HCT116 (cell line): ENCODE data around the gene ISG20. TPM values are rescaled to one million over a fixed set of nuclear protein-coding genes. Genes with fewer than 3 reads are reported as not detected.

Experiments used
- ATAC-seq: fragments of 200-7000 bp; cut with Tn5 transposase; 2 replicates; pipeline ENCODE4 v1.9.1; 2020; ENCODE audit warnings: mild to moderate bottlenecking, moderate library complexity
- BruUV-seq: library from RNA; stranded (reverse); fragments of 400-500 nt; replicated peaks from 2 replicates; lab custom pipeline; 2021; lab: Mats Ljungman, UMichigan
- CTCF ChIA-PET: fragments of 300-600 bp; sonication (Branson Sonifier 250); formaldehyde crosslinking; loops from one replicate; lab custom pipeline; 2021; ENCODE audit warnings: antibody characterized with exemption; lab: Charles Lee
- POLR2A ChIA-PET: fragments of 300-600, 350-600 bp; sonication (Branson Sonifier 250); formaldehyde crosslinking; loops from one replicate; lab custom pipeline; 2021; ENCODE audit warnings: antibody characterized with exemption; lab: Charles Lee
- RAD21 ChIA-PET, 2 experiments: fragments of 300-600 bp; sonication (Branson Sonifier 250); formaldehyde crosslinking; loops; one replicate each; lab custom pipeline; 2023; ENCODE audit warnings: low total read pairs in 2 of 2; ENCODE audit not compliant: uncharacterized antibody in 2 of 2, unreplicated experiment in 2 of 2, low non-redundant PET in 1 of 2; lab: Charles Lee
- DNase-seq: peaks from one replicate; pipeline ENCODE4 v3.0.0-alpha.2; 2010; ENCODE audit warnings: low read depth, low spot score
- H2AFZ ChIP-seq: fragments of 200-600 bp; shearing (Covaris generic), sonication (generic); 2 replicates; pipeline ENCODE4 v1.6.1; 2017; ENCODE audit warnings: low read depth, mixed run types, mixed read lengths, antibody characterized with exemption, low read length; ENCODE audit not compliant: poor library complexity, severe bottlenecking
- H3K27ac ChIP-seq: 2 replicates; pipeline ENCODE4 v1.5.1; 2012; ENCODE audit warnings: low read depth, low read length
- H3K27me3 ChIP-seq: fragments of 200-600 bp; sonication (generic); 2 replicates; pipeline ENCODE4 v1.6.1; 2016; ENCODE audit warnings: mixed run types, low read length, mixed read lengths; ENCODE audit not compliant: insufficient read depth
- H3K36me3 ChIP-seq, 2 experiments: fragments of 200-500 bp in 1 of 2; fragments of 200-600 bp in 1 of 2; sonication (Bioruptor generic) in 1 of 2; sonication (generic) in 1 of 2; 2 replicates each; pipeline versions ENCODE4 v1.5.1 to v1.6.1; 2014 to 2016; ENCODE audit warnings: low read length in 2 of 2, inconsistent platforms in 1 of 2, mixed read lengths in 1 of 2, mixed run types in 1 of 2; ENCODE audit not compliant: insufficient read depth in 2 of 2, control insufficient read depth in 1 of 2
- H3K4me1 ChIP-seq, 2 experiments: fragments of 200-600 bp in 1 of 2; sonication (generic) in 1 of 2; 2 replicates each; pipeline versions ENCODE4 v1.5.1 to v1.6.1; 2012 to 2017; ENCODE audit warnings: low read length in 2 of 2, inconsistent platforms in 1 of 2, mild to moderate bottlenecking in 1 of 2, mixed read lengths in 1 of 2, mixed run types in 1 of 2, moderate library complexity in 1 of 2; ENCODE audit not compliant: insufficient read depth in 2 of 2, control insufficient read depth in 1 of 2
- H3K4me2 ChIP-seq: fragments of 200-600 bp; sonication (generic); 2 replicates; pipeline ENCODE4 v1.6.1; 2017; ENCODE audit warnings: mixed run types, low read length, mixed read lengths
- H3K4me3 ChIP-seq, 2 experiments: fragments of 200-600 bp in 1 of 2; sonication (generic) in 1 of 2; replicated peaks in 1 of 2; 2 replicates each; pipeline ENCODE4 v1.5.1; 2011 to 2016; ENCODE audit warnings: low read length in 2 of 2, control low read depth in 1 of 2, low read depth in 1 of 2, mild to moderate bottlenecking in 1 of 2, mixed read lengths in 1 of 2, mixed run types in 1 of 2
- H3K79me2 ChIP-seq: fragments of 200-600 bp; sonication (generic); 2 replicates; pipeline ENCODE4 v1.6.1; 2017; ENCODE audit warnings: mild to moderate bottlenecking, mixed run types, low read length, moderate library complexity, mixed read lengths; ENCODE audit not compliant: insufficient read depth
- H3K9ac ChIP-seq: fragments of 200-600 bp; sonication (generic); 2 replicates; pipeline ENCODE4 v1.6.1; 2016; ENCODE audit warnings: low read length, mixed read lengths
- H3K9me2 ChIP-seq: fragments of 200-600 bp; sonication (generic), shearing (Covaris generic); 2 replicates; pipeline ENCODE4 v1.6.1; 2017; ENCODE audit warnings: mixed run types, mild to moderate bottlenecking, moderate library complexity; ENCODE audit not compliant: insufficient read depth
- H3K9me3 ChIP-seq, 2 experiments: fragments of 200-500 bp in 1 of 2; fragments of 200-600 bp in 1 of 2; sonication (Bioruptor generic) in 1 of 2; sonication (generic) in 1 of 2; 2 replicates each; pipeline ENCODE4 v1.6.1; 2014 to 2017; ENCODE audit warnings: low read length in 2 of 2, mixed read lengths in 2 of 2, inconsistent platforms in 1 of 2, low read depth in 1 of 2, mild to moderate bottlenecking in 1 of 2, mixed run types in 1 of 2, moderate library complexity in 1 of 2; ENCODE audit not compliant: control insufficient read depth in 1 of 2, insufficient read depth in 1 of 2
- H4K20me1 ChIP-seq: fragments of 200-600 bp; sonication (generic), shearing (Covaris generic); 2 replicates; pipeline ENCODE4 v1.6.1; 2017; ENCODE audit warnings: mixed run types, mild to moderate bottlenecking, moderate library complexity; ENCODE audit not compliant: insufficient read depth
- ATF3 ChIP-seq: IDR thresholded peaks from 2 replicates; pipeline ENCODE4 v1.6.1; 2012
- CEBPB ChIP-seq: IDR thresholded peaks from 2 replicates; pipeline ENCODE4 v1.6.1; 2012; ENCODE audit warnings: low read depth
- CTCF ChIP-seq, 3 experiments: fragments of 200-600 bp in 1 of 3; sonication (generic) in 1 of 3; IDR thresholded peaks in 2 of 3; conservative IDR thresholded peaks in 1 of 3; 2 replicates each; pipeline ENCODE4 v1.5.1; 2012 to 2017; ENCODE audit warnings: low read depth in 2 of 3, low read length in 2 of 3, antibody characterized with exemption in 1 of 3, borderline replicate concordance in 1 of 3, control low read depth in 1 of 3, mild to moderate bottlenecking in 1 of 3, mixed read lengths in 1 of 3, mixed run types in 1 of 3, moderate library complexity in 1 of 3; ENCODE audit not compliant: insufficient read depth in 1 of 3
- EGR1 ChIP-seq: IDR thresholded peaks from 2 replicates; pipeline ENCODE4 v1.6.1; 2012; ENCODE audit warnings: low read depth
- ELF1 ChIP-seq: IDR thresholded peaks from 2 replicates; pipeline ENCODE4 v1.6.1; 2012; ENCODE audit warnings: low read depth, borderline replicate concordance
- FOSL1 ChIP-seq: IDR thresholded peaks from 2 replicates; pipeline ENCODE4 v1.6.1; 2012; ENCODE audit warnings: low read depth
- MAX ChIP-seq: IDR thresholded peaks from 2 replicates; pipeline ENCODE4 v1.6.1; 2012
- POLR2A ChIP-seq: IDR thresholded peaks from 2 replicates; pipeline ENCODE4 v1.7.0; 2011; ENCODE audit warnings: borderline replicate concordance; ENCODE audit not compliant: insufficient read depth, insufficient read length; ENCODE audit errors: extremely low read depth
- POLR2AphosphoS5 ChIP-seq: IDR thresholded peaks from 2 replicates; pipeline ENCODE4 v1.6.1; 2011; ENCODE audit warnings: mild to moderate bottlenecking, low read depth, low read length, moderate library complexity
- RAD21 ChIP-seq: IDR thresholded peaks from 2 replicates; pipeline ENCODE4 v1.6.1; 2012; ENCODE audit warnings: low read depth, mild to moderate bottlenecking
- SIN3A ChIP-seq: IDR thresholded peaks from 2 replicates; pipeline ENCODE4 v1.6.1; 2012; ENCODE audit warnings: low read depth
- SP1 ChIP-seq: IDR thresholded peaks from 2 replicates; pipeline ENCODE4 v1.6.1; 2012; ENCODE audit warnings: low read depth
- SRF ChIP-seq: IDR thresholded peaks from 2 replicates; pipeline ENCODE4 v1.6.1; 2012; ENCODE audit warnings: low read depth
- TCF7L2 ChIP-seq: IDR thresholded peaks from 2 replicates; pipeline ENCODE4 v1.7.0; 2011; ENCODE audit warnings: borderline replicate concordance, inconsistent platforms; ENCODE audit not compliant: insufficient read depth, insufficient read length; ENCODE audit errors: extremely low read depth
- ZBTB33 ChIP-seq: IDR thresholded peaks from 2 replicates; pipeline ENCODE4 v1.6.1; 2011; ENCODE audit warnings: mild to moderate bottlenecking, low read length, moderate library complexity; ENCODE audit not compliant: insufficient replicate concordance; ENCODE audit errors: extremely low read depth
- intact Hi-C: fragments of 100-400 bp; cut with micrococcal nuclease; formaldehyde crosslinking; loops from 2 replicates; pipeline ENCODE4 v1.10.0; 2022
- total RNA-seq: library from RNA; stranded (reverse); gene quantifications from one replicate; pipeline ENCODE4 v1.2.1, GENCODE V29; 2021; ENCODE audit not compliant: unreplicated experiment

The ISG20 gene
- total RNA-seq, 1 experiment from 2014 or later: 11.0 TPM

- intact Hi-C loops: no loop called here
- RAD21 ChIA-PET: no interaction called here
- no peak for DNase-seq
- Histone ChIP-seq H3K36me3 (no peaks in the 10 kb centered on the region), H3K79me2 (no peaks in the 10 kb centered on the region), H4K20me1 (no peaks in the 10 kb centered on the region), H3K9me2 (no peaks in the 10 kb centered on the region), H3K4me3 (no peak overlapping the region), H3K27me3 (peaks cover 40% of the 10 kb centered on the region), H2AFZ (no peak overlapping the region), H3K9ac (no peak overlapping the region), H3K9me3 (no peaks in the 10 kb centered on the region), H3K4me2 (no peak overlapping the region), H3K27ac (no peak overlapping the region), H3K4me1 (no peaks in the 10 kb centered on the region)
- TF ChIP-seq ATF3 (no peak), POLR2A (no peak), SP1 (no peak), POLR2AphosphoS5 (no peak), SIN3A (no peak), RAD21 (no peak), TCF7L2 (no peak), SRF (no peak), CTCF (IDR thresholded peaks at IDR 0.05 in 2 of 3, conservative IDR thresholded peaks at IDR 0.05 in 1 of 3; ENCODE audit: borderline replicate concordance in 1 of 3, insufficient read depth in 1 of 3, low read depth in 2 of 3, low read length in 2 of 3) (no peak), ELF1 (no peak), EGR1 (no peak), CEBPB (no peak), MAX (no peak), ZBTB33 (no peak), FOSL1 (no peak)
- BruUV-seq: no TSS peak
- CTCF ChIA-PET: no interaction called here
- ATAC-seq: no peak
- POLR2A ChIA-PET: no interaction called here
Measured at GRCh38 chr15:88606070-88606794, 32.6 kb upstream of the ISG20 start.
